GM15510 (cell line): ENCODE data around the gene COL13A1.

Source experiments
- POLR2A ChIP-seq: IDR thresholded peaks from 3 replicates; pipeline ENCODE4 v1.6.1; 2011; ENCODE audit warnings: borderline replicate concordance; ENCODE audit not compliant: insufficient read length; ENCODE audit errors: extremely low read depth

COL13A1 gene

DNA sequence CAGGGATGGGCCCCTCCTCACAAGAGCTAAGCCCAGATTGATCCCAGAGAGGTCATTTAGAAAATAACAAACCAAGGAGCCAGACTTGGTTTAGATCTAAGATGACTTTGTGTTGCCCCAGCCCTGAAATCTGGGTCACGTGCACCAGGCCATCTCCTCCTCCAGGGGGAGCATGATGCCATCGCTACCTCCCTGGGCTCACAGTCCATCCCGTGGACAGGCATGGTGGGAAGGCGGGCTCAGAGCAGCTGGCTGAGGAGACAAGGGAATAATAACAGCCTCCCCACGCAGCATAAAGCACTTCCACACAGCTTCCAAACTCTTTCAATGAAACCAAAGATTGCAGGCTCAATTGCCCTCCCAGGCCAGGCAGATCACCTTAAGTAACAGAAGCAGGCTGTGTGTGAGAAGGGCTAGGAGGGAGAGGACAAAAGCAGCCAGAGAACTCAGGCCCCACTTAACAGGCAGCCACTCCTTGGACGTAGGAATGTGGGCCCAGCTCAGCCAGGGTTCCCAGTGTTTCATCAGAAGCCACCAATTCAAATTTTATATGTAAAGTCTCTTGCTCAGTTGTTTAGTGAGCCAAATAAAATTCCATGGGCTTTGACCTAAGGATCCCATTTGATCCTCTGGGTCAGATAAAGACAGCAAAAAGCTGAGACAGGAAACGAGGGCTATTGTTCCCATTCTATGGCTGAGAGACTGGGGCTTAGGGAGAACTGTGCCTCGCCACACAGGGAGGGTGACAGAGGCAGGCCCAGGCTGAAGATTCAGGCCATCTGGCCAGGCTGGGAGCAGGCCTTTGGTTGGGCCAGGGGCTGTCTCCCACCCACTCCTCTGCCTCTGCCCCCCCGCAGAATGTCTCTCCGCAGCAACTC is 100.2 kb downstream of the COL13A1 start:
- no peak for TF ChIP-seq POLR2A

- TF ChIP-seq POLR2A: no peak
Measured at GRCh38 chr10:69902835-69903535, 101.3 kb downstream of the COL13A1 start.

GRCh38 chr10:69904533-69904932 is 102.8 kb downstream of the COL13A1 start:
- TF ChIP-seq POLR2A: no peak

- no peak for TF ChIP-seq POLR2A
Measured at GRCh38 chr10:69906425-69906824, 104.7 kb downstream of the COL13A1 start.

DNA sequence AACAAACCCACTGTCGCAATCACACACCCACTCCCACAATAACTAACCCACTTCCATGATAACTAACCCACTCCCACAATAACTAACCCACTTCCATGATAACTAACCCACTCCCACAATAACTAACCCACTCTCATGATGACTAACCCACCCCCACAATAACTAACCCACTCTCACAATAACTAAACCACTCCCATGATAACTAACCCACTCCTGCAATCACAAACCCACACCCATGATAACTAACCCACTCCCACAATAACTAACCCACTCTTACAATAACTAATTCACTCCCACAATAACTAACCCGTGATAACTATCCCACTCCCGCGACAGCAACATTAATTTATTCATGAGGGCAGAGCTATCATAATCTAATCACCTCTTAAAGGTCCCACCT is 105.8 kb downstream of the COL13A1 start:
- no peak for TF ChIP-seq POLR2A

DNA sequence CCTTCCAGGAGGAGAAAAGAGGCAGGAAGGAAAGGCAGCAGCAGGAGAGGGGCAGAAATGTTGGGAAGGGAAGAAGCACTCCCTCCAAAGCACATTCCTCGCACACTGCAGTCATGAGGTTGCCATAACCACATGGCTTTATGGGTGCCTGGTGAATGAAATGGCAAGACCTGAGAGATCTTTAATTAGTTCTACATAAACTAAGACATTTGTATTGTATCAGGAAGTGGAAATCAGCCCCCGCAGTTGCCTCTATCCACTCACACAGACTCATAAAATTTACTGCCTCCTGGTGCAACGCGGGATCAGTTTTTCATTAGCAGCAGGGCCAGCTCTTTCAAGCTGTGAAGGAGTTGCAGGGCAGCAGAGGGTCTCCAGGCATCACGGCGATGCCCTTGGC is 106.4 kb downstream of the COL13A1 start:
- no peak for TF ChIP-seq POLR2A

- no peak for TF ChIP-seq POLR2A
Measured at GRCh38 chr10:69910561-69910960, 108.9 kb downstream of the COL13A1 start.

GRCh38 chr10:69911613-69912528 is 110.2 kb downstream of the COL13A1 start:
- TF ChIP-seq POLR2A: no peak

- no peak for TF ChIP-seq POLR2A
Measured at GRCh38 chr10:69912589-69912988, 110.9 kb downstream of the COL13A1 start.

DNA sequence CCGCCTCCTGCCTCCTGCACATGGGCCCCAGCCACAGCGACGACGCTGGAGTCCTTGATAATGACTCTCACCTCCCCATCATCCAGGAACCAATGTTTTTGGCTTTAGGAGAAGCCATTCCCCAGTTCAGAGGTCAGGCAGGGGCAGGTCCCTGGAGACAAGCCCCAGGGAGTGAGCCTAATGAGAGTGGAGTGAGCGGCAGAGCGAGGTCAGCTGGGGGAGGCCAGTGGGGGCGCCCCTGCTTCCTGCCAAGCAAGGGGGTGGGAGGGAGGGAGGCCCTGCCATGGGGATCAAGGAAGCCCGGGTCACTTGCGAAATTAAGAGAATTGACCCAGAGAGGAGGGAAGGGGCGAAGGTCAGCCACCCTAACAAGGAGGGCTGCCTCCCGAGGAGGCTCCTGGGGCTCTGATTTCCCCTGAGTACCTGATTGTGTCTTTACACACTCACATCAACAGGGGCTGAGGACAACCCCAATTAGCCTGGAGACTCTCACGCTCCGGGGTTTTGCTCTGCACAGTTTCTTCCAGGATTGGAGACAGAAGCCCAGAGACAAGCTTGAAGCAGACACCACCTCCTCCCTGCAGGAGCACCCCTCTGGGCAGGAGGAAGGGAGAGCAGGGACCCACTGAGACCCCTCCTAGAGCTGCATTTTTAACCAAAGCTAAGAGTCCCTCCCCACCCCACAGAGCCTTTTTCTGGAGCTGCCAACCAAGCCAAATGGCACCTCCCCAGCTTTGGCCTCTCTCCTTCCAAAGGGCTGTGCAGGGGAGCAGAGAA is 112.1 kb downstream of the COL13A1 start:
- TF ChIP-seq POLR2A: no peak

DNA sequence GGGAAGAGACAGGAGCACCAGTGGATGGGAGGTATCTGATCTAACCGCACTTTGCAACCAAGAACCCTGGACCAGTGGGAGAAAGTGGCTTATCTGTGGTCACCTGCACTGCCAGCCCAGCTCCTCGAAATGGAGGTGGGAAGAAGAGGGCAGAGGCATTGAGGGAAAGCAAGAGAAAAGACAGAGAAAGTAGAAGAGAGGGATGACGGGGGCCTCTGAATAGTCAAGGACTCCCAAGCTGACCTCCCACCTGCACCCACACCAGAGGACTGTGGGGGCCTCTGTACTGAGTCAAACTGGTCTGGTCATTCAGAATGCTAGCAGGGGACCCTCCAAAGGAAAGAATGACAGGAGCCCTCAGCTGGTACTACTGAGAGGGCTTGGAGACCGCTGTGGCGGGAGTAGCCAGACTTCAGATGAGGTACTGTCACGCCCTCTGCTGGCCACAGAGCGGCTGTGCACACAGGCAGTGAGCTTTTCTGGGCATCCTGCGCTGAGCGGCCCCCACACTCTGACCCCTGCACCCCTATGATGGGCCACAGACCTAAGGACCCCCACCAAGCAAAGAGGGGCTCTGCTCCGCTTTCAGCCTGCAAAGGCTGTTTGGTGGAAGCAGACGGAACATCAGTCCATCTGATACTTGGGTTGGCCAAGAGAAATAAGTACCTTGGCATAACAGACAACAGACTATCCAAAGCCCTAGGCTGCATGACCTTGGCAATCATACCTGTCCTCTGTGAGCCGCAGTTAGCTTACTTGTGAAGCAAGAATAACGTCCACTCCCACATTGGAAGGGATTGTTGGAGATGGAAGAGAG is 112.9 kb downstream of the COL13A1 start:
- no peak for TF ChIP-seq POLR2A

- TF ChIP-seq POLR2A: no peak
Measured at GRCh38 chr10:69915215-69915560, 113.5 kb downstream of the COL13A1 start.

GRCh38 chr10:69916118-69916517 is 114.4 kb downstream of the COL13A1 start:
- no peak for TF ChIP-seq POLR2A

GRCh38 chr10:69918036-69918435 is 116.3 kb downstream of the COL13A1 start:
- TF ChIP-seq POLR2A: no peak

DNA sequence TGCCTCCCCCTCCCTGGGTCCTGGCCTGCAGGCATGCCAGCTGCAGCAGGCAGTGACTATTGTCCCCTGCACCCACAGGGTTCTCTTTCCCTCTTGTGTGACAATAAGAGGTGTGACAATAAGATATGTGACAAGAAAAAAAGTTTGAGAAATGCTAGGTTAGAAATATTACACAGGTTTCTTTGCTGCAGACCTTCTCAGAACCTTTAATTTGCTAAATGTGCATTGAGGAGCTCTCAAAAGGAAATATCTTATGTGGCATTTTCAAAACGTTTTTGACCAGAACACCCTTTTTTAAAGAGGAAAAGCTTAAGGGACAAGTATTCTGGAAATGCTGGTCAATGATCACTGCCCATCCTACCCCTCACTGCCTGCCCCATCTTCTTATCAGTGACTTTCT is 117.5 kb downstream of the COL13A1 start:
- no peak for TF ChIP-seq POLR2A
